T follicular helper cell (primary cell): ENCODE measurements around the gene TNFRSF1A.

Source experiments
- DNase-seq: peaks from one replicate; pipeline ENCODE4 v3.0.0-alpha.2; 2020; ENCODE audit warnings: low read depth

TNFRSF1A gene

DNA sequence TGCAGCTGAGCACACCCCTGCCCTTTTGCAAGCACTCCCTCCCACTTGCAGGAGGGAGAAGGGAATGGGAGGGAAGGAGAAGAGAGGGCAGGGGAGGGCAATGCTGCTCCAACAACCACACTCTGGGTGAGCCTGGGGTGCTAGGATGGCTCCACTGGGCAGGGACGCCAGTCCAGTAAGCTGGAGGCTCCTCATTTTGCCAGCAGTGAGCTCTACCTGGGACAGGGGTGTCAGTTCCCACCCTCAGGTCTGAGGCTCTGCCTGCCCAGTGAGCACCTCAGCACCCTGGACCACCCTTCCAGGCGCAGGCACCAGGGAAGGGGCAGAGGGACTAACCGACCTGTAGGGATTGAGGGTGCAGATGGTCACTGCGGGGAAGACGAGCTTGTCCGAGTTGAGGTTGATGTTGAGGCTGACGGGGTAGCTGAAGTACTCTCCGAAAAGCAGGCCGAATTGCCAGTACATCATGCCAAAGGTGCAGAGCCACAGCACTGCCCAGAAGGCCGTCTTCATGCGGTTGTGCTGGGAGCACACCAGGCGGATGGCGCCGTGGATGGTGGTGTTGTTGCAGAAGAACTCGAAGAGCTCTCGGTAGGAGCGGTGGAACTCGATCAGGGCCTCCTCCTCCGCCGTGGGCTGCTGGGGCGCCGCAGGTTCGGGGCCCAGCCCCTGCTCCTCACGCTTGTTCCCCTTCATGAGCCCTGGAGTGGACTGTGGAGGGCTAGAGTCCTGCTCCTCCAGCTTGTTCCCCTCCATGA is 32.3 kb upstream of the TNFRSF1A start:
- no peak for DNase-seq

DNA sequence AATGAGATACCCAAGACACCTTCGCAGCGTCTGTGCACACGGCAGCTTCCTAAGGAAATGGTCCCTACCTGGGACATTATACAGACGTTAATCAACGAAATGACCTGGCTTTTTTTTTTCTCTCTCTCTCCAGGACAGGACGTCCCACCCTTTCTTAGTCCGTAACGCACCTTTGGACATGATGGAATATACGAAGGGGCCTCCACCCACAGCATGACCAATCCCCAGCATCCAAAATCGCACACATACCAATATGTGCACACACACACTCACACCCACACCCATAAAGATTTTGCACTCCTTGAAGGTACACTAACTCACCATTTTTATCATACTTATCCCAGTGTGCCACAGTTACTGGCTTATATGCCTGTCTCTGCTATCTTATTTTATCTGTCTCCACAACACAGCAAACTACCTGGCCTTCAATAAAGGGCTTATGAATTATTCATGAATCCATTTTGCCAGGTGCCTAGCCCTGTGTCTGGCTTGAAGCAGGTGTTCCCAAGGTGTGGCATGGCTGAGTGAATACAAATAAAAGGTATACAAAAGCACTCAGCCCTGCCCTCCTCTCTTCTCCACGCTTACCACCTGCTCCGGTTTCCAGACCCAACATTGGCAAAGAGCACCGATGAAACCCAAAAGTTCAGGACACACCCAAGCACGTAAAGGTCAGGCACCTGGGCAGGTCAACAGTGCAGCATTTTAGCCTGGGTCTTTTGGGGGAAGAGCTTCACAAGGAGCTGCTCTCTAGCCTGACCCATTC is 31.3 kb upstream of the TNFRSF1A start:
- DNase-seq, result no peak

DNA sequence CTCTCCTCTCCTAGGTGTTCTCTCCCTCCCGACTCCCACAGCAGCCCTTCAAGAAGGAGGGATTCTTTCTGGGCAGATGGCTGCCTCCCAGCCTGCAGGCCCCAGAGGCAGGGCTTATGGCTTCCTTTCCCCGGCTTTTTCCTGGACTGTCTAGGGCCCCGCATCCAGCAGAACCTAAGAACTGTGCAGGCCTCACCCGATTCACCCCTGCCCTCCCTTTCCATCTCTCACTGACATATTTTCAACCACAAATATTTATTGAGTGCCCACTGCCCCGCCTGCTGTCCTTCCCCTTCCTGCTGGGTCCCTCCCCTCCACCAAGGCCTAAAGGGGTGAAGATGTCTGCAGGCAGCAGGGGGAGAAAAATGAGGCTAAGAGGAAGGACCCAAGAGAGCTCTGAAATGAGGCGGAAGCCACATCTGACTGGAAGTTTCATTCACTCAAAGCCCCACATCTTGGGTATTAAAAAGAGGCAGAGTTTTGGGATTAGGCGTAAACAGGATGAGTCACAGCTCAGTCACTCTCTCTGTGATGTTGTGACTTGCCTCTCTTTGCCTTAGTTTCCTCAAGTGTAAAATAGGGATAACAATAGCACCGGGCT is 30.6 kb upstream of the TNFRSF1A start:
- no peak for DNase-seq

DNA sequence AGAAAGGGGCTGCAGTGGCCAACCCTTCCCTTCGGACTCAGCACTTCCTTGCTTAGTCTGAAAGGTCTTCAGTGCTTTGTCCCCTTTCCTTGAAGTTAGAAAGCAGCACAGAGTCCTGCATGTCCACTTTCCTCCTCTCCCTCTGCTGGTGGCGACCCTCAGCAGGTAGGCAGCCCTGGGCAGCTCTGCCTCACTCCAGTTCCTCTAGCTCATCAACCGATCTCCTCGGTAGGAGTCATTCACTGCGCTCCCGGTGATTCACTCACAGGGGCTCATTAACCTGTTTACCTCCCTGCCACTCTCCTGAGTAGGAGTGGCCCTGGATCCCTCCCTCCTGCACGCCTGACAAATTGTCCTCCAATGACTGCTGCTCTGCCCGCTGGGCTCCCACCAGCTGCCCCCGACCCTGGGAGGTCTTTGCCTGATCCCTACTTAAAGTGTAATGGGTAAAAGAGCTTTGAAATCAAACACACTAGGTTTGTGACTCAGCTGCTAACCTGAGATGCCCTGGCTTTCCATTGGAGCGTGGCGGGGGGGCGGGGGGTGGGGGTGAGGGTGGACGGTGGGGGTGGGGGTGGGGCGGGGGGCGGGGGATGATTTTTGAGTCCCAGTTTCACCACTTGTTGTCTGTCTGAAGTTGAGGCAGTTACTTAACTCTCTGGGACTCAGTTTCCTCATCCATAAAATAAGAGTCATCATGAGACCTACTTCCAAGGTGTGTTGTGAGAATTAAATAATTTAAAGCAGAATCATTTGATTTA is 29.3 kb upstream of the TNFRSF1A start:
- no peak for DNase-seq

DNA sequence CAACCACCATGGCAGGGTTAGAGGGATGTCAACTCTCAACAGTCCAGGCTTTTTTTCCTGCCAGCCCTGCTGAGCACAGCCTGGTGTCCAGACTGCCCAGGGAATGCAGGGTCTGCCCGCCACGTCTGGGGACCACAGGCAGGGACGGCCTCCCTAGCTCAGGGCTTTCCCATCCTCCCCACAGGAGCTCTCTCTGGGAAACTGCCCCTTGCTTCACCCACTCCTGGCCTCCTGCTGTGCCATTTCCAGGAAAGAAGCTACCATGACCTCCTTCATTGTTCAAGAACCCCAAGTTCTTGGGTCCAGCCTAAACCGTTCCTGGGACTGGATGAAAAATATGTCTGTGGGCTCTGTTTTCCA is 28.7 kb upstream of the TNFRSF1A start:
- DNase-seq, result no peak

DNA sequence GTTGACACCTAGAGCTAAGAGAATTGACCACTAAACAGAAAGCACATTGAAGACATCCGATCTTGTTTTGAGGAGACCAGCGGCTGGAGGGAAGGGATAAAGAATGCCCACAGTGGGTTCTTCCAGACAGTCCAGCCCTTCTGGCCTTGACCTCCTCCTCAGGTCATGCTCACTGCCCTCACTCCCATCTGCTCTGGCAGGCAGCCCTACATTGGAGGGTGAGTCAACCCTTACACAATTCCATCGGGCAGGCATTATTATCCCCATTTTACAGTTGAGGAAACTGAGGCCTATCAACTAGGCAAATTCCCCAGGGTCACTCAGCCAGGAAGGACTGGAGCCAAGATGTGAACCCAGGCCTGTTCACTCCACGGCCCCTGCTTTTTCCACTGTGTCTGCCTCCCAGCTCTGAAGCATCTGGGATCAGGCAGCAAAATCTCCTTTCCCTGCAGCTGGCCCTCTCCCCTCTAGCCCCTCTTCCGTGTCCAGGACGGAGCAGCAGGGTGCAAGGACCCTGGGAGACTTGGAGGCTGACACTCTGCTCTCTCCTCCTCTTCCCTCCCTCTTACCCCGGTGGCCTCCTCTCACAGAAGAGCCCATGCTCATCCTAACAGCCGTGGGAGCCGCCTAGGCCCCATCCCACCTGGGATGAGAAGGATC is 28.2 kb upstream of the TNFRSF1A start:
- no peak for DNase-seq

DNA sequence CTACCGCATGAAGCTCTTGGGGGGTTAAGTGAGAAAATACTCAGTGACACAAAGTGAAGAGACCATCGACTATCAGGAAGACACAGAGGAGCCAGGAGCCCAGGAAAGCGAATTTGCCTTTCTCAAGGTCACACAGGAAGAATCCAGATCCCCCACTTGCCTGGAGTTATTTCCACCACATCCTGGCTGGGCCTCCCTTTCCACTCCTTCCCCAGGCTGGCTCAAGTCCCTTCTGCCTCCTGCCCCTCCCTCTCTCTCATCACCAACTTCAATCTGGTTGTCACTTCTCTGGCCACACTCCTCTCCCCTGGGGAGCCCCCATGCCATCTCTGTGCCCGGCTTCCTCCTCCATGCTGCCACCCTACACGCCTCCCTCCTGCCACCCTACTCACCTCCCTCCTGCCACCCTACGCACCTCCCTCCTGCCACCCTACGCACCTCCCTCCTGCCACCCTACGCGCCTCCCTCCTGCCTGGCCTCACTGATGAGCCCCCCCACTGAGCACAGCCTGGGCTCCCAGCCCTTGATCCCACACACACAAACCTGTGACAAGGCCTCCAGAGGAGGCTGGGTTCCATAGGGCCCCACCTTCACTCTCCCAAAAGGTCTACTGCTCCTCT is 27.1 kb upstream of the TNFRSF1A start:
- DNase-seq, result no peak

DNA sequence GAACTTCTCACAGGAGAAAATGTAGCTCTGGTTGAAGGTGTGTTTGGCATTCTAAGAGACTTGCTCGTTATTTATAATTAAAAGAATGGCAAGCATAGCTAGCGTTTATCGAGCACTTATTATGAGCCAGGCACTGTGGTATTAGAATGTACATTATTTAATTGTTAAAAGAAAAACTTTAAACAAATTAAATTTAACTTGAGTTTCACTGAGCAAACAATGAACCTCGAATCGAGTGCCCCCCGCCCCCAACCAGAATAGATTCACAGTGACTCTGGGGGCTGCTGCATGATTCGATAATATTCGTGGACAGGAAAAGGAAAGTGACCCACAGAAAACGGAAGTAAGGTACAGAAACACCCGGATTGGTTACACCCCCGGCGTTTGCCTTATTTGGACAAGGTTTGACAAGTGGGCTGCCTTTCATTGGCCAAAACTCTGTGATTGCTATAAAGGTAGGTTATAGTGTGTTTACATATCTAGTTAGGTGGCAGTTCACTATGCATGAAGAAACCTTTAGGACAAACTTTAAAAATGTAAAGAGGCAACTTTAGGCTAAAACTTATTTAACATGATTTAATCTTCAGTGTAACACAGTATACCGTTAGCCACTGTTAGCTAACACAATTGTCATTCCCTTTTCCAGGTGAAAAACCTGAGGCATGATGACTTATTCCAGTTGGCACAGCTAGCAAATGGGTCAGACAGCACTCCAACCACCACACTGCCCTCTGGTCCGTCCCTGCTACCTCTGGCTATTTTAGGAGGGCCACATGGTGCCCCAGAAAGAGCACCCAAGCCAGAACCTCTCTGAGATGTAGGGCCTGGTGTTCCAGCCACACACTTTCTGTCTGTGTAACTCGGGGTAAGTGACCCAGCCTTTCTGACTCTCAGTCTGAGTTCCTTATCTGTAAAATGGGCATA is 26.4 kb upstream of the TNFRSF1A start:
- DNase-seq, result no peak

DNA sequence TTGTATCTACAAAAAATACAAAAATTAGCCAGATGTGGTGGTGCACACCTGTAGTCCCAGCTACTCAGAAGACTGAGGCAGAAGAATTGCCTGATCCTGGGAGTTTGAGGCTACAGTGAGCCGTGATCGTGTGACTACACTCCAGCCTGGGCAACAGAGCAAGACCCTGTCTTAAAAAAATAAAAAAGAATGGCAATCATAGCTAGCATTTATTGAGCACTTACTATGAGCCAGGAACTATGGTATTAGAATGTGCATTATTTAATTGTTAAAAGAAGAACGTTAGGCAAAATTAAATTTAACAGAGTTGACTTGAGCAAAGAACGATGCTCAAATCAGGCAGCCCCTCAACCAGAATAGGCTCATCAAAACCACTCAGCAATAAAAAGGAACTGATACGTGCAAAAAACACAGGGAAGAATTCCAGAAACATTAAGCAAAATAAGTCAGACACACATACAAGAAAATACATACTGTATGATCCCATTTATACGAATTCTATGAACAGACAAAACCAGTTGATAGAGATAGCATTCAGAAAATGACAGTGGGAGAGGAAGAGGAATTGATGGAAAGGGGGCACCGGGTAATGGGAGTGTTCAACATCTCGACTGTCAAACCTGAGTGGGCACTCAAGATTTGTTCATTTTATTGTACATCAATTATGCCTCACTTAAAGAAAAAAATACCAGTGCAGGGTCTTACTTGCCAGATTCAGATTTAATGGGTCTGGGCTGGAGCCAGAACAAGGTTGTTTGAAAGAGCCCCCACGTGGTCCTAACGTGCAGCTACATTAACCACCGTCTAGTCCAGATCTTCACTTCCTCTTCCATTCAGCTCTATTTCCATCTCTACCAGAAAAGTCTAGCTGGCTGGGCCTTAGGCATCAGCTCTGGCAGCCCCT is 25.4 kb upstream of the TNFRSF1A start:
- no peak for DNase-seq

DNA sequence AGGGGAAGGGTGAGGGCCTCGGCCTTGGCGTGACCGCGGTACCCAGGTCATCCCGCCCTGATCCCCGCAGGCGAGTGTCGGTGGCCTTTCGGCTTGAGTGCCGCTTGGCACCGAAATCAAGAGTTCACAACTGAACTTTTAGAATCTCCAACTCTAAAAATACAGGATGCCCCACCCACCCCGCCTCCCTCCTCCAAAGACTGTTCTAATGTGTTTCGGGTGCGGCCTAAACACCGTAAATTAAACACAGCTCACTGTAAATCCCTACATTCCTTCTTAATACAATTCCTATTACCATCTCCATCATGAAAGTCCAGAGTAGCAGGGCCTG is 22.1 kb upstream of the TNFRSF1A start:
- no peak for DNase-seq

DNA sequence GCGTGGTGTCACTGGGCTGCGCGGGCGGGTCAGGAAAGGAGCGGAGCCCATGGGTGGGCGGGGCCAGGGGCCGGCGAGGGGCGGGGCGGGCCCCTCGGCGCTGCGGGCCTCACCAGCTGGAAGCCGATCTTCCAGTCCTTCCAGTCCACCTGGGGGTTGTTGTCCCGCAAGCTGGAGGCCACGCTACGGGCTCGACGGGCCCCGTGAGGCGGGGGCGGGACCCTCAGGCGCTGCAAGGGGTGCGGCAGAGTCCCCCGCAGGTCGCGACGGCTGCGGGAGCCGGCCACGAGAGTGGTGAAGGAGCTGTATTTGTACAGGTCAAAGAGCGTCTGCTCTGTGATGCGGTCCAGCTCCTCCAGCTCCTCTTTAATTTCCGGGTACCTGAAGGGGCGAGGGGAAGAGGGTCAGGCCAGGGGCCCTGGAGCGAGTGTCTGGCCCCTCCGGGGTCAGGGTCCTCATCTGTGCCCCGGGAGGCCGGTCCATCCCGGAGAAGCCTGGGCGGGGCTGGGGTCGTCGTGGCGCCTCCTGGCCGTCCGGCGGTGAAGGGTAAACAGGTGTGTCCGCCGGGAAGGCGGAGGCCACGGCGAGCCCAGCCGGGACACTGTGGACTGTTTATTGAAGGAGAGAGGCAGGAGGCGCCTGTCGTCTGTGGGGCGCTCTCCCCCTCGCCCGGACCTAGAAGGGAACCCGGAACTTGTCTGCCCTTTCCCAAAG is 21.6 kb upstream of the TNFRSF1A start:
- DNase-seq, result peak; percentile 61

DNA sequence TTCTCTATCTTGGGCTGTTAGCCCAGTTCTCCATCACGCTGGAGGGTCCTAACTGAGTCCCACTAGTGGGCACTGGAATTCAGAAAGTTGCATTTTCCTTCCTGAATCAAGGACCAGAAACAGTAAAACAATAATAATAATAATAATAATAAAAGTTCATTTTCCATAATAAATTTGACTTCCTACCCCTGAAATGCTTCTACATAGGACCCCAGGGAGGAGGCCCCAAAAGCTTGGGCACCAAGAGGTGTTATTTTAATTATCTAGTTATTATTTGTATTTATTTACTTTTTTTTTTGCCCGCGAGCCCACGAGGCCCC is 21.1 kb upstream of the TNFRSF1A start:
- DNase-seq, result no peak

DNA sequence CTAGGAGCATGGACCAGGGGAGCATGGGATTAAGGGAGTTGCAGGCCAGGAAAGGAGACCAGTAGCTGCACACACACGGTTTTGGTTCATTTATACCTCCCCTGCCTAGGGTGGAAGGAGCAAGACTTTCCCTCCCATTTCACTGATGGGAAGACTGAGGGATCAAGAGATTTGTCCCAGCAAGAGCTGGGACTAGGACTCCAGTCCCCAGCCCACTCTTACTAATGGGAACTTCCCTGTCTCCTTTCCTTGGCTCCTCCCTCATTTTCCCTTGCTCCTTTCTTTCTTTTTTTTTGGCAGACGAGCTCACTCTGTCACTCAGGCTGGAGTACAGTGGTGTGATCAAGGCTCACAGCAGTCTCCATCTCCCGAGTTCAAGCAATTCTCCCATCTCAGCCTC is 20.5 kb upstream of the TNFRSF1A start:
- no peak for DNase-seq

DNA sequence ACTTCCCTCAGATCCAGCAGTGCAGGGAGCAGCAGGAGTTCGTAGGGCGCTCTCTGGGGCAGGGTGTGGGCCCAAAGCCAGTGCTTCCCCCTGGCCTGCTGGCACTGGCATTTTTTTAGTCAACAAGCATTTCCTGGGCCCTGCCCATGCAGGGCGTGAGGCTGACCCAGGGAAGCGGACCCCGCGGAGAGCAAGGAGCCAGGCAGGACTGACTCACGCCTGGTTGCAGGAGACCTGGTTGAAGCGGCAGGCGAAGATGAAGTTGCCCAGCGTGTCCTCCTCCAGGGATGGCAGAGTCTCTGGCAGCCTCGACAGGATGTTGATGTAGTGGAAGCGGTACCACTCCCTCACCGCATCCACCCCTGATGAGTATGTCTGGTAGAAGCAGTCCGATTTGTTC is 20.0 kb upstream of the TNFRSF1A start:
- no peak for DNase-seq

DNA sequence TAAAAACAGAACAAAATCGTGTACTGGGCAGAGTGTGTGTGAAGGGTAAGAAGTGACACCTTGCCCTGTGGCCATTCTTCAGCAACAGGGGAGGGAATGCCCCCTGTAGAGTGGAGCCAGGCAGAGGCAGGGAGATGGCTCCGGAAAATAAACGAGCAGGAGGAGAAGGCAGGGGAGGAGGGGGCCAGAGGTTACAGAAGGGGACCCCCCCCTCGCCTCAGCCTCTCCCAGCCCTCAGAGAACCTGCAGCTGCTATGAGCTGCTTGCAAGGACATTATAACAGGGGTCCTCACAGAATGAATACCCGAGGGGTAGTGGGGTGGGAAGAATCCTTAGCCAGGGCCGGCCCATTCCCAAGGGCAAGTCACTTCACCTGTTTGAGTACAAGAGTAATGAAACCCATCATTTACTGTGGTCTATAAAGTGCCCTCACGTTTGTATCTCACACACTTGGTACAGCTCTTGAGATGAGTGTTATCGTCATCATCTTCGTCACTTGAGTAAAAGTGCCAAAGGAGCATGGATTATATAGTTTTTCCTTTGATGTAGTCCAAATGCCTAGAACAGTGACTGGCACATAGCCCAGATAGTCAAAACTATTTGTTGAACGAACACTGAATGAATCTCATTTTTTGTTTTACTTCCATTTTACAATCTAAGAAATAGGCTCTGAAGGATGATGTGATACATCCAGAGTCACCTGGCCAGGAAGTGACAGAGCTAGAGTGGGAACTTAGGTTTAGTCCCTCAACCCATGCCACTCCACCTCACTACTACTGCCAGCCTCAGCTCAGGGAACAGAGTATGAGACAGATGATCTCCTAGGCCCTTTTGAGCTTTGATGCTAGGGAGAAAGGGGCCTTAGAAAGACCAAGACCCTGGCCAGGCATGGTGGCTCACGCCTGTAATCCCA is 19.0 kb upstream of the TNFRSF1A start:
- DNase-seq, result no peak

DNA sequence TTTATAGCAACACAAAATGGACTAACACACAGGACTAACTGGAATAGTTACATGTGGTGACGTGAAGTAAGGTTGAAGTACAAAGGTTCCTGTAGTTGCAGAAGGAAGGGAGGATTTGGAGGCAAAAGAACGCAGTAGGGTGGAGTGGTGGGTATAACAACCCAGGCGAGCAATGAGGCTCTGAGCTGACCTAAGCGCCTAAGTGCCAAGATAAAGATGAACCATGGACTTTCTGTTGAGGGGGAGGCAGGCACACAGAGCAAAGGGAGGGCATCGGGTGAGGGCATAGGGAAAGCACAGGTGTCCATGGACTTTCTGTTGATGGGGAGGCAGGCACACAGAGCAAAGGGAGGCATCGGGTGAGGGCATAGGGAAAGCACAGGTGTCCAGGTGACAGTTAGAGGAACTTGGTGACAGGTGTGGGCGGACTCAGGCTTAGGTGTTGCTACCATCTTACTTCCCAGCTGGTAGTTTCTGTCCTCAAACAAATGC is 18.2 kb upstream of the TNFRSF1A start:
- DNase-seq, result no peak

DNA sequence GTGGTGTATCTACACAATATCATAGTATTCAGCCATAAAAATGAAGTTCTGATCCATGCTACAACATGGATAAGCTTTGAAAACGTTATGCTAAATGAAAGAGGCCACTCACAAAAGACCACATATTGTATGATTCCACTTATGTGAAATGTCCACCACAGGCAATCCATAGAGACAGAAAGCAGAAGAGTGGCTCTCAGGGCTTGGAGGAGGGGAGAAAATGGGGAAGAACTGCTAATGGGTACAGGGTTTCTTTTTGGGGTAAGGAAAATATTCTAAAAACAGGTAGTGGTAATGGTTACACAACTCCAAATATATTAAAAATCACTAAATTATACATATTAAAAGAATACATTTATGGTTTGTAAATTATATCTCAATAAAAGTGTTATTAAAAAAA is 17.0 kb upstream of the TNFRSF1A start:
- no peak for DNase-seq

DNA sequence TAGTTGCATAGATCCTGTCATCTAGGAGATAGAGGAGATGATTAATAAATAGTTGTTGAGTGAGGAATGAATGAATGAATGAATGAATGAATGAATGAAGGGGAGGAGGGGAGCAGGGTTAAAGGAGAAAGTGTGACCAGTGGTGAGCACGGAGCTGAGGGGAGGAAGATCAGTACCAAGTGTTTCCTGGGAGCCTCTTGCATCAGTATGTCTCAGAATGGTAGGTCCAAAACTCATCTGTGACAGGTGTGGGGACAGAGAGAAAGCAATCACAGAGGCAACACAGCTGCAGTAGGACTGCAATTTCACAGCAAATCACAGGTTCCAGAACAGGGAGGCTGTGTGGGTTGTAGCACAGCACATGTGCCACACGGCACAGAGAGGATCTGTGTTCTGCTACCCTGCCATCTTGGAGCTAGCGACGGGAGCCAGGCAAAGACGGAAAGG is 14.5 kb upstream of the TNFRSF1A start:
- DNase-seq, result no peak
